ENCODE data around the gene ECE2.

ECE2 gene

DNA sequence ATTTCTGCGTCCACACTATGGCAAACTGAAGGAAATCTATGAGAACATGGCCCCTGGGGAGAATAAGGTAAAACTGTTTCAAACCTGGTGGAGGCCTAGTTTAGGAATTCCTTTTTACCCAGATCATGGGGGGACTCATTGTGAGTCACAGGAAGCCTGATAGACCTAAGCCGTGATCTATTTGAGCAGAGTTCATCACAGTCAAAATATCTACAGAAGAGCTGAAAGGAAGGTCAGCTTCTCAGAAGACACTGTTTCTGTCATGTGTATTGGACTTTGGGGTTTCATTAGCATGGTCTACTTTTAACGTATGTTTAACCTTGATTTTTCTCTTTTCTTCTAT, 24.5 kb downstream of the ECE2 start:
- DNase-seq (ENCODE audit: low spot score) = no peak
- H3K4me3 ChIP-seq = peak overlapping the region; percentile 99
- TF ChIP-seq, protein P1, sequence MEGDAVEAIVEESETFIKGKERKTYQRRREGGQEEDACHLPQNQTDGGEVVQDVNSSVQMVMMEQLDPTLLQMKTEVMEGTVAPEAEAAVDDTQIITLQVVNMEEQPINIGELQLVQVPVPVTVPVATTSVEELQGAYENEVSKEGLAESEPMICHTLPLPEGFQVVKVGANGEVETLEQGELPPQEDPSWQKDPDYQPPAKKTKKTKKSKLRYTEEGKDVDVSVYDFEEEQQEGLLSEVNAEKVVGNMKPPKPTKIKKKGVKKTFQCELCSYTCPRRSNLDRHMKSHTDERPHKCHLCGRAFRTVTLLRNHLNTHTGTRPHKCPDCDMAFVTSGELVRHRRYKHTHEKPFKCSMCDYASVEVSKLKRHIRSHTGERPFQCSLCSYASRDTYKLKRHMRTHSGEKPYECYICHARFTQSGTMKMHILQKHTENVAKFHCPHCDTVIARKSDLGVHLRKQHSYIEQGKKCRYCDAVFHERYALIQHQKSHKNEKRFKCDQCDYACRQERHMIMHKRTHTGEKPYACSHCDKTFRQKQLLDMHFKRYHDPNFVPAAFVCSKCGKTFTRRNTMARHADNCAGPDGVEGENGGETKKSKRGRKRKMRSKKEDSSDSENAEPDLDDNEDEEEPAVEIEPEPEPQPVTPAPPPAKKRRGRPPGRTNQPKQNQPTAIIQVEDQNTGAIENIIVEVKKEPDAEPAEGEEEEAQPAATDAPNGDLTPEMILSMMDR (IDR thresholded peaks at IDR 0.05) = no peak
- H3K27ac ChIP-seq = no peak overlapping the region

DNA sequence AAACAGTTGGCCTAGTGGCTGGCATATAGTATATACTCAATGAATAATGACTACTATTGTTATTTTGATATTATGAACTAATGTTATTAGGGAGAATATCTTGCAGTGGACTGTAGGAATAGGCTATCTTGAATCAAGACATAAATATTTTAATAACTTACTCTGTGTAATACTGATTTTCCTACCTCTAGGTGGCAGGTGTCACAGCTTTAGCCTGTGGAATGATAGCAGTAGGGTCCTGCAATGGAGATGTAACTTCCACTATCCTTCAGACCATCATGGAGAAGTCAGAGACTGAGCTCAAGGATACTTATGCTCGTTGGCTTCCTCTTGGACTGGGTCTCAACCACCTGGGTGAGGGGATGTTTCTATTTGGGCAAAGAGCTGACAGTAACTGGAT, 29.8 kb downstream of the ECE2 start:
- no peak overlapping the region for H3K27ac ChIP-seq
- TF ChIP-seq, protein P1 (IDR thresholded peaks at IDR 0.05) = no peak

DNA sequence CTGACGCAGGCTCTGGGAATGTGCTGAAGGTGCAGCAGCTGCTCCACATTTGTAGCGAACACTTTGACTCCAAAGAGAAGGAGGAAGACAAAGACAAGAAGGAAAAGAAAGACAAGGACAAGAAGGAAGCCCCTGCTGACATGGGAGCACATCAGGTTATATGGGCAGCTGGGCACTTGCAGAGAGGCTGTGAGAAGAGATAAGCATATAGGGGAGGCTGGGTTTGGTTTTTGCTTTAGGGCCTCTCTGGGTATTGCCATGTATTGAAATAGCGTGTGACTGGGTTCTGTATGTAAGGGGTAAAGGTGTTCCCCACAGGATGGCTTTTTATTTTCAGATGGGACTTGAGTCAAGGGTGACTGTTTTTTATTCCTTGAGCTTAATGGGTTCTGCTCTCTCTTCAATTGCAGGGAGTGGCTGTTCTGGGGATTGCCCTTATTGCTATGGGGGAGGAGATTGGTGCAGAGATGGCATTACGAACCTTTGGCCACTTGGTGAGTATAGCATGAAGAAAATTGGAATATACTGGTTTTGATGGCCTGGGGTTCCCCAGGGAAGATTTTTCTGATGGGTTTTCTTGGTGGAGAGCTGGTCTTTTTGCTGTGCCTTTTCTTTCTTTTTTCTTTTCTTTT, 30.6 kb downstream of the ECE2 start:
- H3K4me3 ChIP-seq = no peak overlapping the region
- TF ChIP-seq, protein P1 (IDR thresholded peaks at IDR 0.05) = no peak
- H3K27ac ChIP-seq = no peak overlapping the region
- no peak for DNase-seq (ENCODE audit: low spot score)

More for the DNA sequence above, 29.8 kb downstream of the ECE2 start:
- no peak for DNase-seq (ENCODE audit: low spot score)
- H3K4me3 ChIP-seq = no peak overlapping the region

DNA sequence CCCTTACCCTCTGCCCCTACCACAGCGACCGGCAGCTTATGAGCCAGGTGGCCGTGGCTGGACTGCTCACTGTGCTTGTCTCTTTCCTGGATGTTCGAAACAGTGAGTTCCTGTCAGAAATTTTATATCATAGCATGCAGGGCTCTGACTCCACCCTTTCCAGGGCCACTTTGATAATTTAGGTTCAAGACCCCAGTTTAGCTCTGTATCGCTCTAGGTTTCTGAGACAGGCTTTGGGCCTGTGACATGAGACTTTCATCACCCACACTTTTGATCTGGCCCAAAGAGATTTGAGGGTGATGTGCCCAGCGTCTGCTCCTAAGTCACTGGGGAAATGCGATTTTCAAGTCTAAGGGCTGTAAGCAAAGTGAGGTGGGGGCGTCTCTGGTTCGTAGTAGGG, 32.1 kb downstream of the ECE2 start:
- Histone ChIP-seq H3K4me3 (no peak overlapping the region), H3K27ac (no peak overlapping the region)
- TF ChIP-seq, protein P1 (IDR thresholded peaks at IDR 0.05) = no peak
- no peak for DNase-seq (ENCODE audit: low spot score)

DNA sequence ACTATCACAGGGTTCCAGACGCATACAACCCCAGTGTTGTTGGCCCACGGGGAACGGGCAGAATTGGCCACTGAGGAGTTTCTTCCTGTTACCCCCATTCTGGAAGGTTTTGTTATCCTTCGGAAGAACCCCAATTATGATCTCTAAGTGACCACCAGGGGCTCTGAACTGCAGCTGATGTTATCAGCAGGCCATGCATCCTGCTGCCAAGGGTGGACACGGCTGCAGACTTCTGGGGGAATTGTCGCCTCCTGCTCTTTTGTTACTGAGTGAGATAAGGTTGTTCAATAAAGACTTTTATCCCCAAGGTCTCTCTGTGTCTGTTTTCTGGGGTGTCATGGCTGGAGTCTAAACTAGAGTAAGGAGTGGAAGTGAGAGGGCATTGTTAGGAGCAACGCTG, 32.9 kb downstream of the ECE2 start:
- Histone ChIP-seq H3K27ac (no peak overlapping the region), H3K4me3 (no peak overlapping the region)
- TF ChIP-seq, protein P1 (IDR thresholded peaks at IDR 0.05) = no peak
- no peak for DNase-seq (ENCODE audit: low spot score)

DNA sequence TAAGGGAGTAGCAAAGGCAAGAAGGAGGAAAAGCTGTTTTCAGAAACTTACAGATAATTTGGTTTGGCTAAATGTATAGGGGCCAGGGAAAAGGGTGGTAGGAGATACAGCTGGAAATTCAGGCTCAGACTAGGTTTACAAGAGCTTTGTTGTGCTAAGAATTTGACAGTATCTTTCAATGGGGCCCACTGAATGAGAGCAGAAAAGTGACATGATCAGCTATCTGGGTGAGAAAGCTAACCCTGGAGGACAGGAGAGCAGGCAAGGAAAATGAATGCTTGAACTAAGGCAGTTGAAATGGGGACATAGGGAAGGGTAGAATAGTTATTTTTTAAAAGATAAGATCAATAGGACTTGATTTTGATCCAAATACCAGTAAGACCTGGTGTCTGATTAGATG, 35.8 kb downstream of the ECE2 start:
- H3K27ac ChIP-seq = no peak overlapping the region
- TF ChIP-seq, protein P1 (IDR thresholded peaks at IDR 0.05) = no peak
- no peak overlapping the region for H3K4me3 ChIP-seq
- no peak for DNase-seq (ENCODE audit: low spot score)

DNA sequence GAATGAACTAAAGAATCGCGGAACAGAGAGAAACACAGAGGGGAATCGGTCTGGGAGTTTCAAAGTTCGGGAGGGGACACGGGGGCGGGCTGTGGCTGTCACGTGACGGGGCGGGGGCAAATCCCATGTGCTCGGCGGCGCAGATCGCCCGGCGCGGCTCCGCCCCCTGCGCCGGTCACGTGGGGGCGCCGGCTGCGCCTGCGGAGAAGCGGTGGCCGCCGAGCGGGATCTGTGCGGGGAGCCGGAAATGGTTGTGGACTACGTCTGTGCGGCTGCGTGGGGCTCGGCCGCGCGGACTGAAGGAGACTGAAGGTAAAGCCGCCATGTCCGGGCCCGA, 38.5 kb downstream of the ECE2 start, which contains the start of gene EIF4G1:
TSS of gene EIF4G1 (plus strand) at position 244 of the 337 bp plus-strand sequence. CDS start 1,191 bp downstream, outside the sequence.
- peak; percentile 95 for DNase-seq (ENCODE audit: low spot score)
- TF ChIP-seq, protein P1 (IDR thresholded peaks at IDR 0.05) = no peak
- Histone ChIP-seq H3K27ac (peak within 1 kb of the TSS; percentile 96 to 99), H3K4me3 (peak within 1 kb of the TSS; percentile 79)

Measured in coronary artery (tissue), 2 donors.